CD4-positive, alpha-beta T cell treated with Interferon gamma for 1 hour (primary cell): ENCODE results near the gene CALHM4.

Experiments
- DNase-seq: peaks from one replicate; pipeline ENCODE4 v3.0.0-alpha.2; 2020

The CALHM4 gene

GRCh38 chr6:116553451-116553850 lies at the start of gene CALHM4:
TSS of gene CALHM4 (plus strand) at chr6:116553751. CDS start at chr6:116553794, 43 bp downstream.
- no peak for DNase-seq

GRCh38 chr6:116507324-116507723 lies 46.2 kb upstream of the CALHM4 start:
- DNase-seq: no peak

GRCh38 chr6:116508527-116508926 lies 45.0 kb upstream of the CALHM4 start:
- no peak for DNase-seq

GRCh38 chr6:116511424-116512110 lies 42.0 kb upstream of the CALHM4 start, which contains the start of gene CALHM5:
TSS of gene CALHM5 (plus strand) at chr6:116511639. CDS start at chr6:116511697, 58 bp downstream.
- DNase-seq: no peak

GRCh38 chr6:116512111-116512559 lies 41.4 kb upstream of the CALHM4 start:
- DNase-seq: no peak

GRCh38 chr6:116512734-116513133 lies 40.8 kb upstream of the CALHM4 start:
- no peak for DNase-seq

GRCh38 chr6:116513224-116513875 lies 40.2 kb upstream of the CALHM4 start:
- no peak for DNase-seq

- no peak for DNase-seq
Measured at GRCh38 chr6:116514111-116514510, 39.4 kb upstream of the CALHM4 start.

- DNase-seq: no peak
Measured at GRCh38 chr6:116515141-116515540, 38.4 kb upstream of the CALHM4 start.

GRCh38 chr6:116518621-116519368 lies 34.8 kb upstream of the CALHM4 start:
- DNase-seq: no peak

GRCh38 chr6:116522896-116523295 lies 30.7 kb upstream of the CALHM4 start:
- no peak for DNase-seq

GRCh38 chr6:116524236-116524635 lies 29.3 kb upstream of the CALHM4 start:
- DNase-seq: no peak

GRCh38 chr6:116528133-116528532 lies 25.4 kb upstream of the CALHM4 start:
- no peak for DNase-seq

- no peak for DNase-seq
Measured at GRCh38 chr6:116528780-116529179, 24.8 kb upstream of the CALHM4 start.

- no peak for DNase-seq
Measured at GRCh38 chr6:116529466-116530290, 23.9 kb upstream of the CALHM4 start.

- DNase-seq: no peak
Measured at GRCh38 chr6:116530436-116530835, 23.1 kb upstream of the CALHM4 start.

GRCh38 chr6:116531675-116532570 lies 21.6 kb upstream of the CALHM4 start:
- peak; percentile 37 for DNase-seq

- DNase-seq: no peak
Measured at GRCh38 chr6:116533233-116533957, 20.2 kb upstream of the CALHM4 start.

GRCh38 chr6:116535109-116535508 lies 18.4 kb upstream of the CALHM4 start:
- no peak for DNase-seq

- DNase-seq: no peak
Measured at GRCh38 chr6:116536216-116536621, 17.3 kb upstream of the CALHM4 start.

GRCh38 chr6:116542426-116542825 lies 11.1 kb upstream of the CALHM4 start:
- no peak for DNase-seq
